Keratinocyte (primary cell): ENCODE data around the gene SLC46A3.
A peak's percentile ranks its signal among the peaks of the same experiment; 100 is the strongest.

Experiments used
- CTCF ChIP-seq, 3 experiments: IDR thresholded peaks in 1 of 3; conservative IDR thresholded peaks in 1 of 3; optimal IDR thresholded peaks in 1 of 3; 2 replicates in 2 of 3; 3 replicates in 1 of 3; pipeline versions ENCODE3 to v1.5.1; 2011; ENCODE audit warnings: low read length in 3 of 3, mild to moderate bottlenecking in 3 of 3, moderate library complexity in 2 of 3, control low read depth in 1 of 3, inconsistent platforms in 1 of 3; ENCODE audit not compliant: insufficient read depth in 2 of 3; ENCODE audit errors: extremely low read depth in 1 of 3
- EZH2 ChIP-seq: IDR thresholded peaks from one replicate; pipeline ENCODE4 v1.6.1; 2012; ENCODE audit warnings: inconsistent platforms, mild to moderate bottlenecking, low read length, moderate library complexity

- TF ChIP-seq EZH2 = no peak
- peak in 1 of 3 experiments; percentile 11 for TF ChIP-seq CTCF (optimal IDR thresholded peaks at IDR 0.05 in 1 of 3, IDR thresholded peaks at IDR 0.05 in 1 of 3, conservative IDR thresholded peaks at IDR 0.05 in 1 of 3; ENCODE audit: extremely low read depth in 1 of 3, insufficient read depth in 2 of 3, low read length in 3 of 3)
These were observed 39.1 kb downstream of the SLC46A3 start for GRCh38 chr13:28679628-28680027.
